Stimulated activated CD8-positive, alpha-beta memory T cell treated with anti-CD3 and anti-CD28 coated beads, Interleukin-7, amount 100 ng/mL, for 4 hours (primary cell): ENCODE data around the gene MRPL52.
A peak's percentile ranks its signal among the peaks of the same experiment; 100 is the strongest.
"Not testable (repeated sequence)": the region's sequence is repeated elsewhere in the genome, so short reads cannot be mapped to it uniquely, and the experiment has no call there.

Experiments used
- DNase-seq, 2 donors: peaks; one replicate each; pipeline ENCODE4 v3.0.0-alpha.2; 2020; ENCODE audit warnings: low read depth in 2 of 2

The MRPL52 gene

GRCh38 chr14:22829661-22830442, at the start of gene MRPL52:
MRPL52 (plus strand) TSS chr14:22829887; CDS start chr14:22829913, 26 bp downstream.
- peak; percentile 81 to 87 for DNase-seq

- no peak for DNase-seq
Observed at GRCh38 chr14:22780105-22780679, 49.5 kb upstream of the MRPL52 start.

- DNase-seq = no peak
Observed at GRCh38 chr14:22780941-22781300, 48.8 kb upstream of the MRPL52 start.

- DNase-seq = no peak
Observed at GRCh38 chr14:22781301-22781991, 48.2 kb upstream of the MRPL52 start.

GRCh38 chr14:22786685-22787084, 43.0 kb upstream of the MRPL52 start:
- DNase-seq = no peak

GRCh38 chr14:22791301-22791700, 38.4 kb upstream of the MRPL52 start:
- DNase-seq = no peak

GRCh38 chr14:22792158-22792557, 37.5 kb upstream of the MRPL52 start:
- no peak for DNase-seq

- DNase-seq = not testable (repeated sequence)
Observed at GRCh38 chr14:22793550-22793949, 36.1 kb upstream of the MRPL52 start.

- no peak for DNase-seq
Observed at GRCh38 chr14:22793976-22794375, 35.7 kb upstream of the MRPL52 start.

- DNase-seq = no peak
Observed at GRCh38 chr14:22794551-22794951, 35.1 kb upstream of the MRPL52 start.

- no peak for DNase-seq
Observed at GRCh38 chr14:22796087-22796707, 33.5 kb upstream of the MRPL52 start.

- DNase-seq = no peak
Observed at GRCh38 chr14:22797017-22797917, 32.4 kb upstream of the MRPL52 start.

- no peak for DNase-seq
Observed at GRCh38 chr14:22798528-22798927, 31.2 kb upstream of the MRPL52 start.

GRCh38 chr14:22800346-22800745, 29.3 kb upstream of the MRPL52 start:
- DNase-seq = no peak

- no peak for DNase-seq
Observed at GRCh38 chr14:22801716-22802115, 28.0 kb upstream of the MRPL52 start.

GRCh38 chr14:22802860-22803686, 26.6 kb upstream of the MRPL52 start:
- no peak for DNase-seq

GRCh38 chr14:22803687-22803974, 26.1 kb upstream of the MRPL52 start:
- no peak for DNase-seq

- not testable (repeated sequence) for DNase-seq
Observed at GRCh38 chr14:22805235-22805634, 24.5 kb upstream of the MRPL52 start.

- DNase-seq = no peak
Observed at GRCh38 chr14:22807432-22808087, 22.1 kb upstream of the MRPL52 start.
